Heart right ventricle (tissue), 16 donors: ENCODE measurements around the gene MKRN3. TPM values are rescaled to one million over a fixed set of nuclear protein-coding genes. Genes with fewer than 3 reads are reported as not detected.

ENCODE experiments used
- ATAC-seq, 8 donors: fragments of 200-7000 bp; cut with Tn5 transposase; one replicate each; pipeline ENCODE4 v1.9.1; 2020; ENCODE audit warnings: mild to moderate bottlenecking in 8 of 8, moderate library complexity in 8 of 8, moderate number of reproducible peaks in 1 of 8
- DNase-seq, 2 donors: peaks; one replicate each; pipeline ENCODE4 v3.0.0-alpha.2; 2020
- H3K27ac ChIP-seq, 10 donors: fragments of 200-600 bp; sonication (generic) in 2 of 10; one replicate each; pipeline versions ENCODE4 v1.5.0 to v1.8.0; 2020 to 2022; ENCODE audit warnings: mild to moderate bottlenecking in 3 of 10
- H3K27me3 ChIP-seq, 7 donors: fragments of 200-600 bp; one replicate each; pipeline ENCODE4 v1.8.0; 2021 to 2022; ENCODE audit warnings: mild to moderate bottlenecking in 2 of 7
- H3K36me3 ChIP-seq, 9 donors: fragments of 200-600 bp; sonication (generic) in 1 of 9; one replicate each; pipeline versions ENCODE4 v1.5.0 to v1.8.0; 2020 to 2022; ENCODE audit warnings: mild to moderate bottlenecking in 2 of 9
- H3K4me1 ChIP-seq, 9 donors: fragments of 200-600 bp; sonication (generic) in 1 of 9; one replicate each; pipeline versions ENCODE4 v1.5.0 to v1.8.0; 2020 to 2022; ENCODE audit warnings: mild to moderate bottlenecking in 4 of 9
- H3K4me3 ChIP-seq, 10 donors: fragments of 200-600 bp; sonication (generic) in 2 of 10; one replicate each; pipeline versions ENCODE4 v1.5.0 to v1.8.0; 2020 to 2022; ENCODE audit warnings: mild to moderate bottlenecking in 7 of 10, moderate library complexity in 2 of 10
- H3K9me3 ChIP-seq, 11 donors: fragments of 200-600 bp in 10 of 11; sonication (generic) in 2 of 11; one replicate each; pipeline versions ENCODE4 v1.5.0 to v1.8.0; 2013 to 2022; ENCODE audit warnings: mild to moderate bottlenecking in 2 of 11, control low read depth in 1 of 11, moderate library complexity in 1 of 11
- CTCF ChIP-seq, 9 donors: fragments of 200-600 bp; sonication (generic) in 2 of 9; IDR thresholded peaks; one replicate each; pipeline versions ENCODE4 v1.5.0 to v1.8.0; 2021 to 2022; ENCODE audit warnings: antibody characterized with exemption in 9 of 9, mild to moderate bottlenecking in 5 of 9, moderate library complexity in 1 of 9
- WGBS, 2 donors: extraction: QIAGEN DNeasy Blood & Tissue Kit; methylation state at CpG; one replicate each; pipeline ENCODE4 v1.1.7; 2013; ENCODE audit warnings: inconsistent platforms in 1 of 2; 5-methylcytosine and 5-hydroxymethylcytosine counted together
- intact Hi-C, 10 donors: fragments of 100-400 bp; cut with DNase I; formaldehyde crosslinking; loops; one replicate each; pipeline versions ENCODE4 v1.11.1 to v1.14.2; 2022
- polyA plus RNA-seq, 2 donors: library from polyadenylated mRNA; stranded (reverse); fragments of 200-250 nt; gene quantifications; one replicate each; pipeline ENCODE4 v1.2.3, GENCODE V29; 2013
- total RNA-seq, 10 donors: library from RNA; stranded (reverse); fragmentation: NEBNext Ultra II Directional in 3 of 10; extraction: Animal tissue kit (Norgen Biotek cat#: 25700) in 3 of 10; gene quantifications; one replicate each; pipeline versions ENCODE4 v1.2.1 to v1.2.4, GENCODE V29; 2021 to 2023
- donor health status: Arrhythmogenic right ventricular cardiomyopathy.
- donor health status: ischemic (EF 13 %, LVEDD 7.1; RV severe dilation, severe dysfunction).
- donor health status: healthy with polysubstance abuse.
- donor health status: DM: no; HTN: yes; CAD: no.
- donor health status: DM: no; HTN: no; CAD: no.
- donor health status: ischemic (EF 25% LVEDD 6.9; RV normal size, moderate dysfunction).
- donor health status: ischemic (EF 25% LVEDD 5.7; RV mildly dilated, moderate dysfunction).
- donor health status: healthy.
- donor health status: DM: yes; HTN: yes; CAD: no.
- donor health status: Ischemic cardiomyopathy.
- donor health status: ischemic (EF 35%, LVEDD 5.7; RV mildly dilated, moderate dysfunction).
- donor health status: nonischemic (EF 11% LVEDD 7.7; RV severe dilation, severe dysfunction).
- donor health status: DM: yes; HTN: yes; CAD: no.
- donor health status: PGD.
- donor health status: ischemic (EF 29% LVEDD 5.4; RV normal size, mild dysfunction).
- donor health status: nonischemic (EF 23%, LVEDD 6.1; RV moderate dilation, normal function).

Gene MKRN3
- total and polyA plus RNA-seq, 12 donors, result 0.04 to 1.9 (median 0.56) TPM; not detected in 6

- ATAC-seq (no peak), DNase-seq (no peak)
- Histone ChIP-seq H3K4me1 (no peaks in the 10 kb centered on the region), H3K9me3 (peaks cover 0 to 11% (median 0%) of the 10 kb centered on the region in 11 donors), H3K27me3 (peaks cover 0 to 17% (median 0%) of the 10 kb centered on the region in 7 donors), H3K27ac (no peak overlapping the region), H3K4me3 (no peak overlapping the region), H3K36me3 (no peaks in the 10 kb centered on the region)
- no peak for TF ChIP-seq CTCF (IDR thresholded peaks at IDR 0.05)
- WGBS, 2 donors, result 42 to 44% methylated on average over 5 of the region's 5 CpGs
- intact Hi-C loops, result no loop called here
These were observed 3.9 kb downstream of the MKRN3 start for GRCh38 chr15:23569151-23569925.

GRCh38 chr15:23570486-23570885, 5.0 kb downstream of the MKRN3 start:
- Histone ChIP-seq H3K36me3 (no peaks in the 10 kb centered on the region), H3K4me3 (no peak overlapping the region), H3K27ac (no peak overlapping the region), H3K27me3 (peaks cover 0 to 17% (median 0%) of the 10 kb centered on the region in 7 donors), H3K9me3 (peaks cover 0 to 6% (median 0%) of the 10 kb centered on the region in 11 donors), H3K4me1 (no peaks in the 10 kb centered on the region)
- ATAC-seq, result no peak
- intact Hi-C loops, result no loop called here
- no peak for TF ChIP-seq CTCF (IDR thresholded peaks at IDR 0.05)
- 27 to 29% methylated on average over 3 of the region's 3 CpGs for WGBS, 2 donors
- no peak for DNase-seq

- whole genome bisulfite sequencing, 2 donors, result 53 to 58% methylated on average over 4 of the region's 4 CpGs
These were observed 7.4 kb downstream of the MKRN3 start for GRCh38 chr15:23572844-23573243.

GRCh38 chr15:23574742-23575141, 9.3 kb downstream of the MKRN3 start:
- H3K36me3 ChIP-seq, result no peaks in the 10 kb centered on the region
- no peak for DNase-seq
- no peaks in the 10 kb centered on the region for H3K4me1 ChIP-seq
- TF ChIP-seq CTCF (IDR thresholded peaks at IDR 0.05), result no peak
- no peaks in the 10 kb centered on the region for H3K9me3 ChIP-seq
- peaks cover 0 to 7% (median 0%) of the 10 kb centered on the region in 7 donors for H3K27me3 ChIP-seq
- WGBS, 2 donors, result 31 to 39% methylated on average over 3 of the region's 3 CpGs
- intact Hi-C loops, result no loop called here
- no peak overlapping the region for H3K27ac ChIP-seq
- ATAC-seq, result no peak
- H3K4me3 ChIP-seq, result no peak overlapping the region

More at GRCh38 chr15:23572844-23573243, 7.4 kb downstream of the MKRN3 start:
- TF ChIP-seq CTCF (IDR thresholded peaks at IDR 0.05), result no peak
- no peaks in the 10 kb centered on the region for H3K4me1 ChIP-seq
- no peaks in the 10 kb centered on the region for H3K9me3 ChIP-seq
- intact Hi-C loops, result no loop called here
- H3K4me3 ChIP-seq, result no peak overlapping the region
- no peak overlapping the region for H3K27ac ChIP-seq
- no peak for ATAC-seq
- H3K36me3 ChIP-seq, result no peaks in the 10 kb centered on the region
- no peak for DNase-seq
- H3K27me3 ChIP-seq, result peaks cover 0 to 16% (median 0%) of the 10 kb centered on the region in 7 donors
